ENCODE results near the gene PRR16. TPM values are rescaled to one million over a fixed set of nuclear protein-coding genes. Genes with fewer than 3 reads are reported as not detected.

Gene PRR16
- total RNA-seq, 1 experiment from 2014 or later, result not detected

GRCh38 chr5:120507800-120508463 lies 43.8 kb downstream of the PRR16 start:
- no peak for DNase-seq (ENCODE audit: low read depth, low spot score)
- no peak for ATAC-seq
- no peaks in the 10 kb centered on the region for H3K4me1 ChIP-seq (ENCODE audit: control insufficient read depth, insufficient read depth, low read length)
- in situ Hi-C loops (cut with HindIII; ENCODE audit: low pct_unique_long_range_greater_than_20kb, low sequenced_read_pairs), result no loop called here
- H3K27ac ChIP-seq (ENCODE audit: low read length), result no peak overlapping the region
- ChIA-PET CTCF (no interaction called here), POLR2A (no interaction called here)
- H3K9me3 ChIP-seq (ENCODE audit: control insufficient read depth, insufficient read depth, low read depth, low read length), result no peaks in the 10 kb centered on the region
- TF ChIP-seq TCF7L2 (IDR thresholded peaks at IDR 0.05; ENCODE audit: low read depth, low read length), result no peak
- intact Hi-C loops (cut with micrococcal nuclease; ENCODE audit: unreplicated experiment), result no loop called here
- no peaks in the 10 kb centered on the region for H3K36me3 ChIP-seq (ENCODE audit: control insufficient read depth, insufficient read depth, low read length)
- H3K4me3 ChIP-seq (ENCODE audit: low read depth in 2 of 2, low read length in 2 of 2), result no peak overlapping the region
- H3K27me3 ChIP-seq (ENCODE audit: control insufficient read depth, insufficient read depth, low read length), result no peaks in the 10 kb centered on the region
- BruUV-seq (replicated peaks), result no TSS peak

GRCh38 chr5:120509053-120509452 lies 45.0 kb downstream of the PRR16 start:
- TF ChIP-seq TCF7L2 (IDR thresholded peaks at IDR 0.05; ENCODE audit: low read depth, low read length), result no peak
- TF ChIP-seq POLR2AphosphoS5 (IDR thresholded peaks at IDR 0.05; ENCODE audit: low read depth, low read length), result no peak
- TF ChIP-seq REST (IDR thresholded peaks at IDR 0.05; ENCODE audit: insufficient read depth in 1 of 2, low read depth in 2 of 2, low read length in 1 of 2), result no peak
- TF ChIP-seq CTCF (IDR thresholded peaks at IDR 0.05), result no peak
- TF ChIP-seq SIN3A (IDR thresholded peaks at IDR 0.05; ENCODE audit: borderline replicate concordance, insufficient read depth, low read depth, low read length), result no peak
- no TSS peak for BruUV-seq (replicated peaks)
- Histone ChIP-seq H3K27me3 (ENCODE audit: control insufficient read depth, insufficient read depth, low read length) (no peaks in the 10 kb centered on the region), H3K9me3 (ENCODE audit: control insufficient read depth, insufficient read depth, low read depth, low read length) (no peaks in the 10 kb centered on the region), H3K36me3 (ENCODE audit: control insufficient read depth, insufficient read depth, low read length) (no peaks in the 10 kb centered on the region), H3K4me1 (ENCODE audit: control insufficient read depth, insufficient read depth, low read length) (no peaks in the 10 kb centered on the region), H3K27ac (ENCODE audit: low read length) (no peak overlapping the region), H3K4me3 (ENCODE audit: low read depth in 2 of 2, low read length in 2 of 2) (no peak overlapping the region)
- CTCF ChIA-PET, result no interaction called here
- DNase-seq (ENCODE audit: low read depth, low spot score) (no peak), ATAC-seq (no peak)
- POLR2A ChIA-PET, result no interaction called here
- in situ Hi-C loops (cut with HindIII; ENCODE audit: low pct_unique_long_range_greater_than_20kb, low sequenced_read_pairs) (no loop called here), intact Hi-C loops (cut with micrococcal nuclease; ENCODE audit: unreplicated experiment) (no loop called here)

- POLR2A ChIA-PET, result no interaction called here
- in situ Hi-C loops (cut with HindIII; ENCODE audit: low pct_unique_long_range_greater_than_20kb, low sequenced_read_pairs), result no loop called here
- Histone ChIP-seq H3K27ac (ENCODE audit: low read length) (no peak overlapping the region), H3K36me3 (ENCODE audit: control insufficient read depth, insufficient read depth, low read length) (no peaks in the 10 kb centered on the region), H3K4me1 (ENCODE audit: control insufficient read depth, insufficient read depth, low read length) (no peaks in the 10 kb centered on the region), H3K9me3 (ENCODE audit: control insufficient read depth, insufficient read depth, low read depth, low read length) (no peaks in the 10 kb centered on the region), H3K27me3 (ENCODE audit: control insufficient read depth, insufficient read depth, low read length) (no peaks in the 10 kb centered on the region), H3K4me3 (ENCODE audit: low read depth in 2 of 2, low read length in 2 of 2) (no peak overlapping the region)
- intact Hi-C loops (cut with micrococcal nuclease; ENCODE audit: unreplicated experiment), result no loop called here
- no TSS peak for BruUV-seq (replicated peaks)
- CTCF ChIA-PET, result no interaction called here
- TF ChIP-seq CTCF (IDR thresholded peaks at IDR 0.05) (no peak), REST (IDR thresholded peaks at IDR 0.05; ENCODE audit: insufficient read depth in 1 of 2, low read depth in 2 of 2, low read length in 1 of 2) (no peak), POLR2AphosphoS5 (IDR thresholded peaks at IDR 0.05; ENCODE audit: low read depth, low read length) (no peak), SIN3A (IDR thresholded peaks at IDR 0.05; ENCODE audit: borderline replicate concordance, insufficient read depth, low read depth, low read length) (no peak), TCF7L2 (IDR thresholded peaks at IDR 0.05; ENCODE audit: low read depth, low read length) (no peak)
- ATAC-seq (no peak), DNase-seq (ENCODE audit: low read depth, low spot score) (no peak)
Measured at GRCh38 chr5:120510098-120510637, 46.1 kb downstream of the PRR16 start.

All from Panc1 (cell line).